G401 (cell line): ENCODE measurements around the gene SUPT4H1. TPM values are rescaled to one million over a fixed set of nuclear protein-coding genes. Genes with fewer than 3 reads are reported as not detected.

ENCODE experiments used
- DNase-seq: peaks from one replicate; pipeline ENCODE4 v3.0.0-alpha.2; 2015; ENCODE audit warnings: low spot score
- in situ Hi-C: cut with HindIII; loops from 2 replicates; pipeline ENCODE4 v1.10.0; 2016; ENCODE audit warnings: low sequenced_read_pairs, mixed read lengths
- total RNA-seq: library from RNA; depleted of rRNA; stranded (reverse); fragments of >200 nt; shearing (Covaris generic); gene quantifications from 2 replicates; pipeline ENCODE4 v1.2.3, GENCODE V29; 2014

Gene SUPT4H1
- total RNA-seq, 1 experiment from 2014 or later: 58.7 TPM

DNA sequence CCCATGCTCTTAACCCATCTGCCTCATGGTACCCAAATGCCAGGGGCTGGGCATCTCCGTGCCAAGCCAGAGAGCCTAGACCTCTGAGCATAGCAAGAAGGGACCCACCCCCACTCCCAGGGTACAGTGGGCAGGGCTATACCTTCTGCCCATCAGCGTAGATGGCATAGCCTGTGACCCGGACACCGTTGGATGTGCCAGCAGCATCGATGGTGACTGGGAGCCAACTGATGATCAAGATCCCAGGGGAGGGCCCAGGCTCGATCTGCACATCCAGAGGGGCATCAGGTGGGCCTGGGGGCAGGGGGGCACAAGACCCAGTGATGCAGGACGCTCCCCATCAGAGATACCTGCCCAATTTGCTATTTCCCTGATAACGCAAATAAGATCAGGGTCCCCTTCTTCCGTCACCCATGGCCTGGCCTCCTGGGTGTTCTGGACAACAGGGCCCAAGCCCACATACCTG is 40.5 kb downstream of the SUPT4H1 start:
- in situ Hi-C loops: no loop called here
- no peak for DNase-seq

- in situ Hi-C loops: no loop called here
- DNase-seq: peak; percentile 73
Measured at GRCh38 chr17:58310511-58311428, 41.2 kb downstream of the SUPT4H1 start.

GRCh38 chr17:58309918-58310259 is 42.1 kb downstream of the SUPT4H1 start:
- in situ Hi-C loops: no loop called here
- DNase-seq: no peak

- DNase-seq: no peak
- in situ Hi-C loops: no loop called here
Measured at GRCh38 chr17:58308985-58309917, 42.8 kb downstream of the SUPT4H1 start.

DNA sequence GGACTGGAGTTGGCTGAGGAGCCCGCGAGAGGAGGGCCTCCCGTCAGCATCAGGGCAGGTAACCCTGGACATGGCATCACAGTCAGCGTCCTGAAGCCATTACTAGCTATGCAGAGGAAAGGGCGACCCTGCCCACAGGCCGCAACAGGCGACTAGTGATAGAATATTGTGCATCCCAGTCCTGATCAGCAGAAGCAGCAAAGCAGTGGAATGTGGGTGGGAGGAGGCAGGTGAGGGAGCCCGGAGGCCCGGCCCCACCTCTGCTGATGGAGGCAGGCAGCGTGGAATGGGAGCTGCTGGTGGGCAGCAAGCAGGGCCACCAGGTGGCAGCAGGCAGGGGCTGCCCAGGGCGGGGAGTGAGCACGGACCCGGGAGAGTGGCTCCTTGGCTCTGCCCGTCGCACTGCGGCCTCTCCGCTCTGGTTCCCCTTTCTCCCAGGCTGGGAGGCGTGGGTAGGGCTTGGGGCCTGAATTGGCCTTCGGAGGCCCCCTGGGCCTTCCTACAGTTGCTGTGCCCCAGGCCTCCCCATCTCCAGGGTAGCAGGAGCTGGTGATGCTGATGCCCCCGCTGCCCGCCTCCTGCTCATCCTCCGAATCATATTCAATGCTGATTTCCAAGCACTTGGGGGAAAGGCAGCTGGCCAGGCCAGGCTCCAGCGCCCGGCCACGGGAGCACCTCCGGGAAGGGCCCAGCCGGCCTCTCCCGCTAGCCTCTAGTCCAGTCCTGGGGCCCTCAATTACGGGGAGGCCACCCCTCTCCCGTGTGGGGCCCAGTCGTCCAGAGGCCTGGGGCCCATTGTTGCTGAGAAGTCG is 43.6 kb downstream of the SUPT4H1 start:
- in situ Hi-C loops: no loop called here
- DNase-seq: no peak

DNA sequence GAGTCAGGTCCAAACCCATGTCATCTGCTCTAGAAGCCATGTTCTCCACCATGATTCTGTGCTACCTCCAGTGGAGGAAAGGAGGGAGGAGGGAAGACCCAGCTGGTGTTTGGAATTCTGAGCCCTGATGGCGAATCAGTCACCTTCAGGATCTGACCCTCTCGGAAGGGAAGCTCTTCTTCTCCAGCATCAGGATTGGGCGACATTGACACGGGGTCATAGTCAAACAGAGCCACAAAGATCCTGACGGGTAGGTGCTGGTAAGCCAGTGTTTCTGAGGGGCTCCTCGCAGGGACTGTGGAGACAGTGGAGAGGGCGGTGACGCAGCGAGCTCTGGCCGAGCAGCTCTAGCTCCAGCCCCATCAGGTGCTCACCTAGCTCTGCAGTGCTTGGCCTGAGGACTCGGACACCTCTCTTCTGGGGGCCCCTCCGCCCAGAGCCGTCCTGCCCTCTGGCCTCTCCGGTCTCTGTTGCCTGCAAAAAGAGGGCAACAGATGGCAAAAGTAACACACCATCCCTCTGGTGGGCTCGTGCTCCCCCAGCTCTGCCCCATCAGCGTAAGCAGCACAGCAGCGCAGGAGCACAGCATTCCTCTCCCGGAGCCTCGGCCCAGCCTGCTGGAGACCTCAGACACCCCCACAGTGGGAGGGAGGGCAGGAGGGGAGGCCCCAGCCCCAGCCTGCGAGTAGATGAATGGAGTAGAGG is 44.4 kb downstream of the SUPT4H1 start:
- in situ Hi-C loops: no loop called here

GRCh38 chr17:58306131-58306951 is 45.7 kb downstream of the SUPT4H1 start:
- in situ Hi-C loops: no loop called here
- DNase-seq: no peak

More for the DNA sequence above, 44.4 kb downstream of the SUPT4H1 start:
- DNase-seq: no peak

DNA sequence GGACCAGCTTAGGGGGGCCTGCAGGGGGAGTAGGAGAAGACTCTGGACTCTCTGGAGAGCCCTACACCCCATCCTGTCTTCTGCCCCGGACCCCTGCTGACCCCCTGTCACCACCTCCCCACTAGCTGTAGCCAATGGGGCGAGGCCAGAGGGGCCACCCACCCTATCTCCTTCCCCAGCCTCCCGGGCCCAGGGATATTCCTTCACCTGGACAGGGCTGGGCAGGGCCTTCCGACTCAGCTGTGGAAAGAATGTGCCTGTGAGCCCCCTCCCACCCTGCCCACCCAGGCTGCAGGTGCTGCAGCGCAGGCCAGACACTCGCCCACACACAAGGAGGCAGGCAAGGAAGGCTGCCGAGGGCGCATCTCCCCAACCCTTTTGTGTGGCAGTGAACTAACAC is 46.4 kb downstream of the SUPT4H1 start:
- DNase-seq: no peak

GRCh38 chr17:58304750-58305486 is 47.1 kb downstream of the SUPT4H1 start:
- in situ Hi-C loops: no loop called here
- DNase-seq: no peak

More for the DNA sequence above, 46.4 kb downstream of the SUPT4H1 start:
- in situ Hi-C loops: no loop called here

- DNase-seq: peak; percentile 36
- in situ Hi-C loops: no loop called here
Measured at GRCh38 chr17:58303971-58304749, 47.8 kb downstream of the SUPT4H1 start.

GRCh38 chr17:58302919-58303585 is 48.9 kb downstream of the SUPT4H1 start:
- in situ Hi-C loops: no loop called here
- no peak for DNase-seq

DNA sequence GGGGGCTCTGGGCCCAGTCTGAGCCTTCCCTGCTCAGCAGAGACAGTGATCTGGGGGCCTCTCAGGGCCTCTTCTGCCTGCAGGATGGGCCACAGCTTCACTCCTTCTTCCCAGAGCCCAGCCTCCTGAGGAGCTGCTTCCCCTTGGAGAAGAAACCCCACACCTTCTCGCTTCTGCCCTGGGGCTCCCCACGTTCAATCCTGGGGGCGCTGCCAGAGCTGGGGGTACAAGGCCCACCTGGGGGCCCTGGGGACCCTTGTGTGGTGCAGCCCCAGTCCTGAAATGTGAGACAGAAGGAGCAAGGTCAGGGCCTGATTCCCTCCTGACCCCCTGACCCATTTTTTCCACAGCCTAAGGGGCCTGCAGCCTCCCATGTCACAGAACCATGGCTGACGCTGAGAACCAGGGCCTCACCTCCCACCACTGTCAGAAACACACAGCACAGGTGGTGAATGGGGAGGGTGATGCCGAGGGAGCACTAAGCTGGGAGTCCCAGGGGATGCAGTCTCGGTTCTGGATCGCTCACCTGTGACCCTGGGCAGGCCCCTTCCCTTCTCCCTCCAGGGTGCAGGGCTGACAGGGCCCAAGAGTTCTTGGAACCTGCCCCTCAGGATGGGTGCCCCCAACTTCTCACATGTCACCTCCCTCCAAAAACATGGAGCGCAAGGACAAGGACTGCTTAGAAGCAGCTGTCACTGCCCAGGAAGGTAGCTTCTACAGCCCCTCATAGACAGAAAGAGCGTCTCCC is 49.7 kb downstream of the SUPT4H1 start:
- DNase-seq: no peak
- in situ Hi-C loops: no loop called here

DNA sequence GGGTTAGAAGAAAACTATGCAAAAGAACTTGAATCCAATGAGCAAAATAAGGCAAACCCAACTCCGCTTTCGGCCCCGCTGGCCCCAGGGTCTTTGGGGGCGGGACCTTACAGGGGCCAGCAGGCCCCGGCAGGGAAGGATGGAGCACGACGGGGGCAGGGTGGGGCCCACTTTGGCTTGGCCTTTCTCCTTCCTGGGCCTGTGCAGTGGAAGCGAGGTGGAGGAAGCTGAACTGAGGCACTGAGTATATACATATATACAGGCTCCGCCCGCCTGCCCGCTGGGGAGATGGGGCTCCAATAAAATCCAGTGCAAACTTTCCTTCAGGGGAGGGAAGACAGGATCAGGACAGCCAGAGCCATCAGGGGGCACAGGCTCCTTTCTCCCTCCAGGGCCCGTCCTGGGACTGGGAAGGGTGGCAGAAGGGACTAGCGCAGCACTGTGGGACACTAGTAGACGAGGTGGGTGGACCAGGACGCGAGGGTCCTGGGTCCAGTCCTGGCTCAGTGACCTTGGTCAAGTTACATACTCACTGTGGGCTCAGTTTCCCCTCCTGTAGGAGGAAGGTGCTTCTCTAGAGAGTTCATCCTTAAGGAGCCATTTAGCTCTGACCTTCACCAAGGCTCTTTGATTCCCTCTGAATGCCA is 50.4 kb downstream of the SUPT4H1 start:
- no peak for DNase-seq
- in situ Hi-C loops: no loop called here

GRCh38 chr17:58300336-58300735 is 51.7 kb downstream of the SUPT4H1 start:
- DNase-seq: no peak
- in situ Hi-C loops: no loop called here
